Measurements from ENCODE around the gene PCDH9. TPM values are rescaled to one million over a fixed set of nuclear protein-coding genes. Genes with fewer than 3 reads are reported as not detected.

The PCDH9 gene
- total RNA-seq, 1 donor from 2014 or later, result 14.7 TPM

DNA sequence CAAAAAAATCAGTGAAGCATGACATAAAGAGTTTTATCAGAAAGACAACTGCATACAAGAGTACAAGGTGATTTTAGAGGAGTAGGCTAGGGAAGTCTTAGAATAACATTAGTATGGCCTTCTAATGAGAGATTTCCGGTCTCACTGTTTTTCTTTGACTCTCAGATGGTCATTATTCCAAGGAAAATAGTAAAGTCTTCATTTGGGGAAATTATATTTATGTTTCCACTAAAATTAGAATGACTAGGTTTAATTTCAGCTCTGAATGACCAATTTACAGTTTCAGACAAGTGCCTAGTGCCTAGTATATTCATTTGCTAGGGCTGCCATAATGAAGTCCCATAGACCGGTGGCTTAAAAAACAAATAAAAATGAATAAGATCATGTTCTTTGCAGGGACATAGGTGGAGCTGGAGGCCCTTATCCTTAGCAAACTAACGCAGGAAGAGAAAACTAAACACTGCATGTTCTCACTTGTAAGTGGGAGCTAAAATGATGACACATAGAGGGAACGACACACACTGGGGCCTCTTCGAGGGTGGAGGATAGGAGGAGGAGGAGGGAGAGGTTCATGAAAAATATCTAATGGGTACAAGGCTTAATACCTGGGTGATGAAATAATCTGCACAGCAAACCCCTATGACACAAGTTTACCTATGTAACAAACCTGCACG lies 303.1 kb downstream of the PCDH9 start:
- Histone ChIP-seq H3K4me3 (no peak overlapping the region), H3K27ac (replicated peaks) (no peak overlapping the region), H3K9me3 (replicated peaks) (no peaks in the 10 kb centered on the region), H3K27me3 (ENCODE audit: low read depth) (no peaks in the 10 kb centered on the region), H3K36me3 (no peaks in the 10 kb centered on the region), H3K4me1 (no peaks in the 10 kb centered on the region)
- TF ChIP-seq CTCF (IDR thresholded peaks at IDR 0.05; ENCODE audit: borderline replicate concordance), result no peak
- DNase-seq, result no peak
- intact Hi-C loops (cut with micrococcal nuclease), result no loop called here

DNA sequence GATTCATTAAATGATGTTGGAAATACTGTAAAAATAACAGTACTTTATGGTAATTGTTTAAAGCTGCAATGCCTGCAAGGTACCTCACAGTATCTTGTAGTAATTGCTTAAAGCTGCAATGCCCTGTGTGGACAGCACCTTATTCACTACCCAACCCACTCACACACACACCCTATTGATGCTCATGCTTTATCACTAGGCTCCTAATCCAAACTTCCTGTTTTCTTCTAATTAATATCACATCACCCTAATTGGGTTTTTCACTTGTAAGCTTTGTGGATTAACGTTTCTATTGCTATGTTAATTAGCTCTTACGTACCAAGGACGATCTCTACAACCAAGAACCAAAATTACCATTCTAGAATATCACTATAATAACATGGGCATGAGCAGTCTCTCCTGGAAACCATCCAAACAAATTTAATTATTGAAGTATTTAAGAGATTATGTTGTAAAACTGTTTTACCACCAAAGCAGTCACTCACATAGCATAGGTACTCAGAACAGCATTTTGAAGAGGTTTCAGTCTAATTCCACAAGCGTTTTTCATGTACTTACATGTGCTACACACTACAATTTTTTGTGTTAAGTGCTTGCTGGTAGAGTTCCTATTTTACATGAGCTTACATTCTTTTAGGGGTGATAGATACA lies 303.8 kb downstream of the PCDH9 start:
- no peaks in the 10 kb centered on the region for H3K9me3 ChIP-seq (replicated peaks)
- intact Hi-C loops (cut with micrococcal nuclease), result no loop called here
- no peak overlapping the region for H3K27ac ChIP-seq (replicated peaks)
- H3K36me3 ChIP-seq, result no peaks in the 10 kb centered on the region
- H3K27me3 ChIP-seq (ENCODE audit: low read depth), result no peaks in the 10 kb centered on the region
- DNase-seq, result no peak
- H3K4me1 ChIP-seq, result no peaks in the 10 kb centered on the region
- no peak for TF ChIP-seq CTCF (IDR thresholded peaks at IDR 0.05; ENCODE audit: borderline replicate concordance)
- H3K4me3 ChIP-seq, result no peak overlapping the region

GRCh38 chr13:66922444-66922843 lies 307.7 kb downstream of the PCDH9 start:
- H3K4me3 ChIP-seq, result no peak overlapping the region
- intact Hi-C loops (cut with micrococcal nuclease), result no loop called here
- TF ChIP-seq CTCF (IDR thresholded peaks at IDR 0.05; ENCODE audit: borderline replicate concordance), result no peak

GRCh38 chr13:66921437-66921836 lies 308.7 kb downstream of the PCDH9 start:
- peaks cover 10% of the 10 kb centered on the region for H3K9me3 ChIP-seq (replicated peaks)
- TF ChIP-seq CTCF (IDR thresholded peaks at IDR 0.05; ENCODE audit: borderline replicate concordance), result no peak
- H3K4me3 ChIP-seq, result no peak overlapping the region
- H3K4me1 ChIP-seq, result no peaks in the 10 kb centered on the region
- no peak for DNase-seq
- H3K36me3 ChIP-seq, result no peaks in the 10 kb centered on the region
- intact Hi-C loops (cut with micrococcal nuclease), result no loop called here
- H3K27me3 ChIP-seq (ENCODE audit: low read depth), result no peaks in the 10 kb centered on the region
- H3K27ac ChIP-seq (replicated peaks), result no peak overlapping the region

More at GRCh38 chr13:66922444-66922843, 307.7 kb downstream of the PCDH9 start:
- no peak overlapping the region for H3K27ac ChIP-seq (replicated peaks)
- no peaks in the 10 kb centered on the region for H3K27me3 ChIP-seq (ENCODE audit: low read depth)
- no peaks in the 10 kb centered on the region for H3K36me3 ChIP-seq
- no peak for DNase-seq
- no peaks in the 10 kb centered on the region for H3K4me1 ChIP-seq
- H3K9me3 ChIP-seq (replicated peaks), result peaks cover 10% of the 10 kb centered on the region

DNA sequence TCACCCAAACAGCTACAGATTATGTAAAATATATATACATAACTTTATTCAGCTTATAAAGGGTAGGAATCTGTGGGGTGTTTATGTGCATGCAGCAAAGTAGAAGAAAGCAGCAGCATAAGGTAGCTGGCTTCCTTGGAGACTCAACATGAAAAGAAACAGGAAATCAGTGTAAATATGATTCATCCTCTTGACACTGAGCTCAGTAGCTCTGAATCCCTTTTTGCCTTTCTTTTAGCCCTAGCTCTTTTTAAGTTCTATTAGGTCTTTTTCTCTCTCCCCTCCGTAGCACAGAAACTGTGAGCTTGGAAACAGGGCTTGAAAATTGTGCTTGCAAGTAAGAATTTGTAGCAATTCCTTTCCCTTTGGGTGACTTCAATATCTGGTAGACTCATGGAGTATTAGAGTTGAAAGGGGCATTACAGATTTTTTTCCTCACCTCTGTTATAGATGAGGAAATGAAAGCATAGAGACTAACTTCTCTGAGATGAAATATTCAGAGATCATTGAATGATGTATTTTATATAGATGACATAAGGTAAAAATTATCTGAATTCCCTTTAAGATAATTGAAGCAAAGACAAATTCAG lies 314.4 kb downstream of the PCDH9 start:
- Histone ChIP-seq H3K36me3 (no peaks in the 10 kb centered on the region), H3K4me1 (no peaks in the 10 kb centered on the region), H3K4me3 (no peak overlapping the region), H3K9me3 (replicated peaks) (peaks cover 10% of the 10 kb centered on the region), H3K27me3 (ENCODE audit: low read depth) (no peaks in the 10 kb centered on the region), H3K27ac (replicated peaks) (no peak overlapping the region)
- intact Hi-C loops (cut with micrococcal nuclease), result no loop called here
- no peak for DNase-seq
- TF ChIP-seq CTCF (IDR thresholded peaks at IDR 0.05; ENCODE audit: borderline replicate concordance), result no peak
